Neural cell (in vitro differentiated cells): ENCODE results near the gene MBD3L1.

ENCODE experiments used
- EP300 ChIP-seq: fragments of 450-650 bp; conservative IDR thresholded peaks from 2 replicates; pipeline ENCODE4 v1.6.1; 2014; ENCODE audit warnings: antibody characterized with exemption, mild to moderate bottlenecking, moderate library complexity; ENCODE audit not compliant: poor library complexity, severe bottlenecking
- EZH2 ChIP-seq: fragments of 200-600, 300-800 bp; shearing (Covaris generic), sonication (generic); IDR thresholded peaks from 2 replicates; pipeline ENCODE4 v1.6.1; 2014; ENCODE audit warnings: antibody characterized with exemption, low read length, borderline replicate concordance, mild to moderate bottlenecking; ENCODE audit not compliant: insufficient read depth, poor library complexity, severe bottlenecking
- RAD21 ChIP-seq: fragments of 450-650 bp; conservative IDR thresholded peaks from 2 replicates; pipeline ENCODE4 v1.6.1; 2014; ENCODE audit warnings: antibody characterized with exemption, mild to moderate bottlenecking, moderate library complexity
- SMC3 ChIP-seq: fragments of 450-650 bp; conservative IDR thresholded peaks from 2 replicates; pipeline ENCODE4 v1.6.1; 2014; ENCODE audit warnings: antibody characterized with exemption, mild to moderate bottlenecking, moderate library complexity; ENCODE audit not compliant: poor library complexity
- TAF1 ChIP-seq: IDR thresholded peaks from 2 replicates; pipeline ENCODE4 v1.6.1; 2012; ENCODE audit warnings: low read depth
- TF ChIP-seq, protein P1 (sequence below): fragments of 450-650 bp; IDR thresholded peaks from 2 replicates; pipeline ENCODE4 v1.5.1; 2014; ENCODE audit warnings: antibody characterized with exemption, mild to moderate bottlenecking, moderate library complexity; ENCODE audit not compliant: poor library complexity, severe bottlenecking
- TF ChIP-seq, protein P2 (sequence below): IDR thresholded peaks from 2 replicates; pipeline ENCODE4 v1.6.1; 2012; ENCODE audit warnings: borderline replicate concordance

DNA sequence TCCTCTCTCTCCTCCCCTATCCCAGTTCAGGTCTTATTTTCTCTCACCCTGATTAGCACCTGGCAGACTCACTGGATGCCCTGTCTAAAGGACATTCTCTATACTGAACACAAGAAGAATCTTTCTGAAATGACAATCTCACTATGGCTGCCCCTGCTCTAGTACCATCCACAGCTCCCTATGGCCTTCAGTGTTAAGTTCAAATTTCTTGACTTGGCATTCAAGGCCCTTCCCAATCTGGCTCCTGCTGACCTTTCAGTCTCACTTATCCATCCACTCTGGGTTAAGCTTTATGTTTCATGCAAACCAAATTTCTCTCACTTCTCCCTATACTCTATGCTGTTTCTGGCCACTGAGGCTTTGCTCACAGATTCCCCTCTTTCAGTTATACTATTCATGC lies 34.2 kb downstream of the MBD3L1 start:
- TF ChIP-seq EZH2 (no peak), EP300 (no peak), TAF1 (no peak), RAD21 (no peak), SMC3 (no peak)
- TF ChIP-seq, protein P1, sequence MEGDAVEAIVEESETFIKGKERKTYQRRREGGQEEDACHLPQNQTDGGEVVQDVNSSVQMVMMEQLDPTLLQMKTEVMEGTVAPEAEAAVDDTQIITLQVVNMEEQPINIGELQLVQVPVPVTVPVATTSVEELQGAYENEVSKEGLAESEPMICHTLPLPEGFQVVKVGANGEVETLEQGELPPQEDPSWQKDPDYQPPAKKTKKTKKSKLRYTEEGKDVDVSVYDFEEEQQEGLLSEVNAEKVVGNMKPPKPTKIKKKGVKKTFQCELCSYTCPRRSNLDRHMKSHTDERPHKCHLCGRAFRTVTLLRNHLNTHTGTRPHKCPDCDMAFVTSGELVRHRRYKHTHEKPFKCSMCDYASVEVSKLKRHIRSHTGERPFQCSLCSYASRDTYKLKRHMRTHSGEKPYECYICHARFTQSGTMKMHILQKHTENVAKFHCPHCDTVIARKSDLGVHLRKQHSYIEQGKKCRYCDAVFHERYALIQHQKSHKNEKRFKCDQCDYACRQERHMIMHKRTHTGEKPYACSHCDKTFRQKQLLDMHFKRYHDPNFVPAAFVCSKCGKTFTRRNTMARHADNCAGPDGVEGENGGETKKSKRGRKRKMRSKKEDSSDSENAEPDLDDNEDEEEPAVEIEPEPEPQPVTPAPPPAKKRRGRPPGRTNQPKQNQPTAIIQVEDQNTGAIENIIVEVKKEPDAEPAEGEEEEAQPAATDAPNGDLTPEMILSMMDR: no peak
- TF ChIP-seq, protein P2, sequence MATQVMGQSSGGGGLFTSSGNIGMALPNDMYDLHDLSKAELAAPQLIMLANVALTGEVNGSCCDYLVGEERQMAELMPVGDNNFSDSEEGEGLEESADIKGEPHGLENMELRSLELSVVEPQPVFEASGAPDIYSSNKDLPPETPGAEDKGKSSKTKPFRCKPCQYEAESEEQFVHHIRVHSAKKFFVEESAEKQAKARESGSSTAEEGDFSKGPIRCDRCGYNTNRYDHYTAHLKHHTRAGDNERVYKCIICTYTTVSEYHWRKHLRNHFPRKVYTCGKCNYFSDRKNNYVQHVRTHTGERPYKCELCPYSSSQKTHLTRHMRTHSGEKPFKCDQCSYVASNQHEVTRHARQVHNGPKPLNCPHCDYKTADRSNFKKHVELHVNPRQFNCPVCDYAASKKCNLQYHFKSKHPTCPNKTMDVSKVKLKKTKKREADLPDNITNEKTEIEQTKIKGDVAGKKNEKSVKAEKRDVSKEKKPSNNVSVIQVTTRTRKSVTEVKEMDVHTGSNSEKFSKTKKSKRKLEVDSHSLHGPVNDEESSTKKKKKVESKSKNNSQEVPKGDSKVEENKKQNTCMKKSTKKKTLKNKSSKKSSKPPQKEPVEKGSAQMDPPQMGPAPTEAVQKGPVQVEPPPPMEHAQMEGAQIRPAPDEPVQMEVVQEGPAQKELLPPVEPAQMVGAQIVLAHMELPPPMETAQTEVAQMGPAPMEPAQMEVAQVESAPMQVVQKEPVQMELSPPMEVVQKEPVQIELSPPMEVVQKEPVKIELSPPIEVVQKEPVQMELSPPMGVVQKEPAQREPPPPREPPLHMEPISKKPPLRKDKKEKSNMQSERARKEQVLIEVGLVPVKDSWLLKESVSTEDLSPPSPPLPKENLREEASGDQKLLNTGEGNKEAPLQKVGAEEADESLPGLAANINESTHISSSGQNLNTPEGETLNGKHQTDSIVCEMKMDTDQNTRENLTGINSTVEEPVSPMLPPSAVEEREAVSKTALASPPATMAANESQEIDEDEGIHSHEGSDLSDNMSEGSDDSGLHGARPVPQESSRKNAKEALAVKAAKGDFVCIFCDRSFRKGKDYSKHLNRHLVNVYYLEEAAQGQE: no peak
